Activated CD8-positive, alpha-beta memory T cell treated with anti-CD3 and anti-CD28 coated beads, Interleukin-2, amount 50 U/mL, for 1 hour (primary cell): ENCODE results near the gene RBMS1.

Experiments
- DNase-seq: peaks from one replicate; pipeline ENCODE4 v3.0.0-alpha.2; 2020; ENCODE audit errors: extremely low read depth

The RBMS1 gene

GRCh38 chr2:160333324-160334027 is 160.1 kb downstream of the RBMS1 start:
- DNase-seq: no peak

GRCh38 chr2:160332318-160332717 is 161.3 kb downstream of the RBMS1 start:
- DNase-seq: no peak

DNA sequence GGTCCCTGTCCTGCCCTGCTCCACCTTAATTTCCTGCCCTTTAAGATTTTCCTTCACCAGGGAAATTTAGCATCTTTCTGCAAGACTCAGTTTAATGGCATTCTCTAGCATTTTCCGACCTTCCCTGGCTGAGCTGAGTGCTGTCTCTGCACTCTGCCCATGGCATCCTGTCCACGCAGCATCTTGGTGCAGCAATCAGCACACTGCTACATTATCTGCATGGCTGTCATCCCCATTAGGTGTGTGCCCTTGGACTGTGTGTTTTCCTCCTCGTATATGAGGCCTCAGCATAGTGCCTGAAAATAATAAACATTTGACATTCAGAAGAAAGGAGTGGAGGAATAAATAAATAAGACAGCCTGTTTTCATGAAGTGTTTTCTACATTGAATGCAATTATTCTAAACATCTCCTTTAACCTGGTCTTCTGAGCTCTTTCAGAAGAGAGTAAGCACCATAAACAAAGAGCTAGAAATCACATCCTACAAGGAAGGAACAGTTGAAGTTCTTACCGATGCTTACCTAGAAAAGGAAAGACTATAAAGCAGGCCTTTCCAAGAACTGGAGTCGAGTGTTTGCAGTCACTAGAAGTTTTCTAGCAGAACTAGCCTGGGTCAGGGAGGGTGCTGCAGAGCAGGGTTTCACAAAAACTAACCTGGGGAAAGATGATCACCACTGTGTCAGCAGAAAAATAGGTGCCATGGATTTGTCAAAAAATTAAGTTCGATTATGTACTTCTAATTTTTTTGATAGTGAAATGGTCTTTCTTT is 162.2 kb downstream of the RBMS1 start:
- no peak for DNase-seq

- no peak for DNase-seq
These were observed 164.6 kb downstream of the RBMS1 start for GRCh38 chr2:160328811-160329527.

DNA sequence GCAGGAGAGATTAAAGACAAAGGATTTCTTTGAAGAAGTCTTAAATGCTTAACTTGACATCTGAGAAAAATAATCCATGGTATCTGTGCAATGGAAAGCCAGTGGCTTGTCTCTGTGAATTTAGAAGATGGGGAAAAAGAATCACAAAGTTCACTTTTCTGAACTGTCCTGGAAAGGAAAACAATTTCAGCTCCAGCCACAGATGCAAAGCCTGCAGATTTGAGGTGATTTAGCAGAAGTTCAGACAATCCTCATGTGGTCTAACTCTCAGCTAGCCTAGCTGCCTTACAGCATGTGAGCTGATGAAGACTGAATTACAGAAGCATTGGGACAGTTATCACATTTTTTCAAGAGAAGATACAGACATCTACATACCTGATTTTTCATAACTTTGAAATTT is 166.8 kb downstream of the RBMS1 start:
- no peak for DNase-seq

GRCh38 chr2:160325418-160325817 is 168.2 kb downstream of the RBMS1 start:
- DNase-seq: no peak

DNA sequence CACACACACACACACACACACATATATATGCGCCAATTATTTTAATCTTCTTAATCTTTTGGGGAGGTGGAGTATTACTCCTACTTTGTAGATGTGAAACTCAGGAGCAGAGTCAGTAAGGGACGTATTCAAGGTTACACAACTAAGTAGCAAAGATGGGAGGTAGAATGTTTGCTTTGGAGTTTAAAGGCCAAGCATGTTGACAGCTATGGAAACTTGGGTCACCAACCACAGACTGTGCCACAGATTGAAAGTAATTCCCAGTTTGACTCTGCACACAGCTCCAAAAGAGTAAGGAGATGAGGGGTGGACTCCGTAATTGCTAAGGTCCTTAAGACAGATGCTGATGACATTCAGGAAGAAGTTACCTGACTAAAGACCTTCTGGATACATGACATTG is 168.7 kb downstream of the RBMS1 start:
- no peak for DNase-seq

DNA sequence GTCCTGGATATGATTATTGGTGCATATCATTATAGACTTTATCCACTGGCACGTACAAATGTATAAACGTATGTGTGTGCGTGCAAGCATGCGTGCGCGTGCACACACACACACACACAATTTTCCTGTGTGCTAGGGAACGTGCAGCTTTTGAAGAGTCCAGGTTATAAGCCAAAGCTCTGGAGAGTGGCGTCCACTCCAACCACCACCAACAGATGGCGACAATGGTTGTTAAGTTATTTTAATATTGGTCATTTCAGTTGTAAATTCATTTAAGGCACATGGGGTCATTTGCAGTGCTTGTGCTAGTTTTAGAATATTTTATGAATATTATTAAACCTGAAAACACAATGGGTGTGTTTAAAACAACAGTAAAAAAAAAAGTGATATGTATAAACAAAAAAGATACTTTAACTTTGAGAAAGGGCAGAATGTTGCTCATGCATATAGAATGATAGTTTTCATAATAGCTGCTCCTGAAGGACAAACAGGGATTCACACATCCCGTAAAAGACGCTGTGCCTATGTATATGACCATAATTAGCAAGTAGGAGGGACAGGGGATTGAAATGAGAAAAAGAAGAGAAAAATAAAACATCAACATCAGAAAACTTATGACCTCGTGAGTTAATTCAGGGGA is 169.3 kb downstream of the RBMS1 start:
- no peak for DNase-seq

DNA sequence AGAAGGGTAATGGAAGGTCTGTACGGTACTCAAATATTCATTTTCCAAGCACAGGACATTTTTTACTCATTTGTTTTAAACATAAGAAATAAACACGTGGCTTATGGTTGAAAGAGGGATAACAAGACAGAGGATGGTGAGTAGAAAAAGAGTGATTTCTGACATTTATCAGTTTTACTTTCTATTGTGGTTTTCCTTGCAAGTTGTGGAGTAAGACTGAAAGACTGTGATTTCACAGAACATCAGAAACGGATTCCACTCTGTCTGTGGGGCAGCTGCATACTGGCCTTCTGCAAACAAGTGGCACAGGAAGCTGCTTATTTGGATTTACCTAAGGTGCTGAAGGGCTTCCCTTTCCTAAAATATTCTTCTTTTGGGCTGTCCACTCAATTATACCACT is 171.3 kb downstream of the RBMS1 start:
- no peak for DNase-seq

DNA sequence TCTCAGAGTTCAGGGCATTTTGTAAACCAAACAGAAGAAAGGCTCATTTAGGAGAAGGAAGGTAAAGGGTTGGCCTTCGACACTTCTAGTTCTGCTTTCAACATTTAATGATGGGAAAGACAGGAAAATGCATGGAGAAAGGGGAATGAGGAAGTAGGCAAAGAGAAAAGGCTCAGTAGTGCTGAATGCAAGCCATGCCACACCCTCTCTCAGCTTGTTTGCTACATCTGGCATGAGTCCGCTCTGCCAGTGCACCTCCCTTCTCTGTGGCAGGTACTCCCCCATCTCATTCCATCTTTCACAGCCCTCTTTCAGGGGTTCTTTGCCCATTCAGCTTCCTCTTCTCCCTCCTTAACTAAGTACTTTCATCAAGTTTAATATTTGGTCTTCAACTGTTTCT is 172.6 kb downstream of the RBMS1 start:
- DNase-seq: no peak

DNA sequence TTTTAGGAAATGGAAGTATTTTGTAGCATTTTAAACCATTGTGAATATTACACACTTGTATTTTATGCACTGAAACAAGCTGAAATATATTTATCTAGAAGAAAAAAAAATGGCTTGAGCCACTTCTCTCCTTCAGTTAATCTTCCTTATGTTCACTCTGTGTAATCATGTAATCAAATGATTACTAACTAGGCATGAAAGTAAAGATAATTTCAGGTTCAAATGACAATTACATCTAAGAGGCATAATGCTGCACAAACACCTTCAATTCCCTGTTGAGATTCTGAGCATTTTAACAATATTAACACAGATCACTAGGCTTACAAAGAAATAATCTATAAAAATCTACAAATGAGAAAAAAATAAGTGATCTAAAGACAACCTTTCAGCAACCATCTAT is 173.9 kb downstream of the RBMS1 start:
- DNase-seq: no peak

GRCh38 chr2:160318218-160318617 is 175.4 kb downstream of the RBMS1 start:
- no peak for DNase-seq

DNA sequence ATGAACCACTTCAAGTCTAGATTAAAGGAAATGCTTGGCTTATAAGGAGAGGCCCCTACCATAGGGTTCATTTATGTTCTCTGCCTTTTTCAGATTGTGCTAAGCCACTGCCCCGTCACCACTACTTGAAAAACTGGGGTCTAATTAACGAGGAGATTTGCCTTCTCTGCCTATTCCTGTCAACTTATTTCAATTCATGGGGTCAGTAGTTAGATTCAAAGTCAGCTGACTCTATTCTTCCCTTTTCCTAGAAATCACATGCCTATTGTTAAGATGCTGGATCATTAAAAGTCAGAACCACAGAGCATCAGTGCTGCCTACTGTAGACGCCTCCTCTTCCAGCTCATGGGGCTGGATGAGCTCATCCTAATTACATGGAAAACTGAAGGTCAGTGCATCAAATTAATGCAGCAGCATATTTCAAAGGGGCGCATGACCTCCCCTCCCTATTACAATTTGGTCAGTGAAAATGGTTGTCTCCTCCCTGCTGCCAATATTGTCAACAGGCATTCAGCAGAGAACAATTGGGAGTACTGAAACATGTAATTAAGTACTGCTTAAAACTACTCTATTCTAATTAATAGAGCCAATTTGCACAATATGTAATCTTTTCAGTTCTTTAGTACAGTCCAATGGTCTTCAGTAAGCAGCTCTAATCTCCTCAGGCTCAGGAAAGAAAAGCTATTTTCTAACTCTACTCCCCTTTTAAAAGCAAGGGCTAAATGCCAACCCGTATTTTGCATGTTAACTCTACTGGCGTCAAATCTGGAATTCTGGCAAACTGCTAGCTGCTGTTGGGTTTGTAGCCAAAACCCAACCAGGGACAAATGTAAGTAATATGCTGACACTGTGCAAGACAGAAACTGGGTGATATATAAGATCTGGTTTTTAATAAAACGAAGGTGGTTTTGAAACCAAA is 176.2 kb downstream of the RBMS1 start:
- DNase-seq: no peak

DNA sequence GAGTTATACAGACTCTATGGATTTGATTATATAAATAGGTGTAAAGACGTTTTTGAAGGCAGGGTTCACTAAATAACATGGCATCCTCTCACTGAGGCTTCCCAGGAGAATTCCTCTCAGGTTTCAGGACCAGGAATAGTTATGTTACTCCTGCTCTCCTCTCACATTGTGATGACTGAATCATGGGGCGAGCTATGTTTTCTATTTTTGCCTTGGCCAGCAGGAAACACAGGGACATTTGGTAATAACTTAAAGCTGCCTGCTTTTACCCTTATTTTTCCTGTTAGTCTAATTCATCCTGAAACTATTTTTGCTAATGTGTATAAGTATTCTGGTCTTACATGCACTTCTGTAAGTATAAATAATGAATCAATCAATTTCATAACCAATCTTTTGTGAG is 178.3 kb downstream of the RBMS1 start:
- DNase-seq: no peak

DNA sequence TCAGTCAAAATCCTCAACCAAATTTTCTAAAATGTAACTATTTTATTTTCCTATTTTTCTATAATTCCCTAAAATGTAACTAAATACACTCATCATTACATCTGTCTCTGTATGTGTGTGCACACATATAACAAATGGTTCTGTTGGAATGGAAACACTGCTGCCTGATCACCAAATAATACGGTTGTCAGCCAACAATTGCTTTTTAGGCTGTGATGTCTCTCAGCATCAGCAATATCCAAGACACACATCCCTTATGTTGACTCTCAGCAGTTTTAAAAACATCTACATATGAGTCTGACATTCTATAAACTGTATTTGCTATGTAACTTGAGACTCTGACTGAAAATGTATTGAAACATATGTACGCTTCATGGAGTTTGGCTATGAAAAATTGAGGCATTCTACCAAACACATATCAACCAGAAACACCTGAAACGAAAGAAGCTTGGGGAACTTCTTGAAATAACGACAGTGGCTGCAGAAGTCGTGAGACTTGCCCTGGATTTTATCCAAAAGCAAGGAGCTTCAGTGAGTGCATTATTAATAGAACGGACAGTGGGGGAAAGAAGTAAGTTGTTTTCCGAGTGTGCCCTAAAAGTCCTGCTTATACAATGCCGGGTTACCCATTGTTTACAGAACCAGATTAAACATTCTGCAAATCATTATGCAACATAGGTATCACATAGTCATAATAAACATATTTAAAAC is 183.3 kb downstream of the RBMS1 start:
- no peak for DNase-seq

DNA sequence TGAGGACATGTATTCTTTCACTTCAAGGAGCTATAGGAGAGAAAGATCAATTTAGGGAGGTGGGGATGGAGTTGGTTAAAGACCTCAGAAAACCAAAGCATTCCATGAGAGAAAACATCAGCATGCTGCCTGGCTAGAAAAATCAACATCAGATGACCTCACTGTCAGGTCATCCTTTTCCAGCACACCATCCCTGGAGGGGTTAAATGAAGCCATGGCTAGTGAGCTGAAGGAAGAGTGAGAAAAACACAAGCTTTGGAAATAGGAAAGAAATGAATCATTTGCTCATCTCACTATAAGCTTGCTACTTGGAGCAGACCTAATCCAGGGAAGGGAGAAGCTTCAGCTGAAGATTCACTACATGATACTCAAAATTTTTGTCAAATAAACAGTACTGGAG is 184.0 kb downstream of the RBMS1 start:
- DNase-seq: no peak

- no peak for DNase-seq
These were observed 184.7 kb downstream of the RBMS1 start for GRCh38 chr2:160308915-160309314.

GRCh38 chr2:160308476-160308875 is 185.1 kb downstream of the RBMS1 start:
- no peak for DNase-seq

- DNase-seq: no peak
These were observed 186.6 kb downstream of the RBMS1 start for GRCh38 chr2:160306985-160307384.

GRCh38 chr2:160305081-160305750 is 188.4 kb downstream of the RBMS1 start:
- DNase-seq: no peak
